ENCODE results near the gene NOPCHAP1. TPM values are rescaled to one million over a fixed set of nuclear protein-coding genes. Genes with fewer than 3 reads are reported as not detected.
"Not testable (repeated sequence)": the region's sequence is repeated elsewhere in the genome, so short reads cannot be mapped to it uniquely, and the experiment has no call there.

NOPCHAP1 gene
- total RNA-seq (2012; rRNA removed) = 8.9 and 14.2 TPM in 2 replicates

DNA sequence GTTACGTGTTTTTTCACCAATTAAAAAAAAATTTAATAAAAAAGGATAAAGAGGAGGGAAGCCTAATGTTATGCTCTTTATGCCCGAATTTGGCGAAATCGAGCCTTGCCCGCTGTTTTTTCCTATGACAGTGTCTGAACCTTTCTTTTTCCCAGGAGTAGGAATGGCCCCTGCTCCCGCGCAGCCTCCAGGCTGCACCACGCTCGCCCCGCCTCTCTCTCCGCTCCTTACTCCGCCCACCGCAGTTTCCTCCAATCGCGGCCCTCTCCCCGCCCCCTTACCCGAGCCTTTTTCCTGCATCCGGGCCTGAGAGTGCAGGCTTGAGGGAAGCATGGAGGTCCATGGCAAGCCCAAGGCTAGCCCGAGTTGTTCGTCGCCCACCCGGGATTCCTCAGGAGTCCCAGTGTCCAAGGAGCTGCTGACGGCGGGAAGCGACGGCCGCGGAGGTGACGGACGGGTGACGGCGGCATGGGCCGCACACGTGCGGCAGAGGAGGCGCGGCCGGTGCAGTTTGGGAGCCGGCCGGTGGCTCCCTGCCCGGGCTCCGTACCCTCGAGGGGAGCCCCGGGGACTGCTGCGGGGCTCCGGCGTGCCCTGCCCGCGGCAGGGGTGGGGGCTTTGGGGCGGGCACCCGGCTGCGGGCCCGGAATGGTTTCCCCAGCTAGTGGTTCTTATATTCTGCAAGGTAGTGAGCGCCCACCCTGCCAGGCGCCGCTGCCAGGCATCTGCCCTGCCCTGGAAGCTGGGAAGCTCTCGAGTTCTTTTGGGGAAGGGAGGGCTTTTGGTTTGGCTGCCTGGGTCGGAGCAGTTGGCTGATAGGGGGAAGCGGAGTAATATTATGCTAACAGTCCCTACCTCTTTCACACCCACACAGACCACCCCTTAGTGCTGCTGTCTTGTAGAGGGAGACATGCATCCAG is at the start of gene NOPCHAP1:
TSS of gene NOPCHAP1 (plus strand) at position 295 of the 920 bp plus-strand sequence. CDS start at position 332, 37 bp downstream.
- Histone ChIP-seq H3K4me1 (ENCODE audit: control insufficient read depth, insufficient read depth, low read length) (peaks cover 14% of the 10 kb centered on the region), H3K36me3 (ENCODE audit: insufficient read depth, low read length) (peaks cover 8% of the 10 kb centered on the region), H3K4me3 (ENCODE audit: low read length) (peak within 1 kb of the TSS; percentile 96), H3K4me2 (ENCODE audit: low read length) (peak within 1 kb of the TSS; percentile 90), H3K9ac (ENCODE audit: low read depth, low read length) (peak within 1 kb of the TSS; percentile 85), H3K9me3 (replicated peaks; ENCODE audit: low read length) (no peaks in the 10 kb centered on the region), H3K27me3 (ENCODE audit: control insufficient read depth, insufficient read depth, low read length) (peaks cover 3% of the 10 kb centered on the region)

DNA sequence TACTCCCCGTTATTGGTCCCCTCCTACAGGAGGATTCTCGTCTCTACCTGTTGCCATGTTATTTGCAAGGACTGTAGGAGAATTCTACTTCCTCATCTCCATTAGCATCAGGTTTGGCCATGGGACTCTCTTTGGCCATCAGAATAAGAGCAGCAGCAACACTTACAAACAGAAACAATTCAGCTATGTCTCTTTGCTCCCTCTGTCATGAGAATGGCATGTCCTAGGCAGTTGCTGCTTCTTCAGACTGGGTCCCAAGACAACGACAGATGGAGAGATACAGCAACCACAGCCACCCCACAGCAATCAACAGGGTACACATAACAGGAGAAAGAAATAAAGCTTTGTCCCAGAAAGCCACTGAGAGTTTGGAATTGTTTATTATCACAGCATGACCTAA is 47.7 kb upstream of the NOPCHAP1 start:
- Histone ChIP-seq H3K9me3 (replicated peaks; ENCODE audit: low read length) (no peaks in the 10 kb centered on the region), H3K4me3 (ENCODE audit: low read length) (no peak overlapping the region), H3K36me3 (ENCODE audit: insufficient read depth, low read length) (no peaks in the 10 kb centered on the region), H3K4me1 (ENCODE audit: control insufficient read depth, insufficient read depth, low read length) (peaks cover 5% of the 10 kb centered on the region), H3K9ac (ENCODE audit: low read depth, low read length) (no peak overlapping the region), H3K4me2 (ENCODE audit: low read length) (no peak overlapping the region), H3K27me3 (ENCODE audit: control insufficient read depth, insufficient read depth, low read length) (no peaks in the 10 kb centered on the region)

DNA sequence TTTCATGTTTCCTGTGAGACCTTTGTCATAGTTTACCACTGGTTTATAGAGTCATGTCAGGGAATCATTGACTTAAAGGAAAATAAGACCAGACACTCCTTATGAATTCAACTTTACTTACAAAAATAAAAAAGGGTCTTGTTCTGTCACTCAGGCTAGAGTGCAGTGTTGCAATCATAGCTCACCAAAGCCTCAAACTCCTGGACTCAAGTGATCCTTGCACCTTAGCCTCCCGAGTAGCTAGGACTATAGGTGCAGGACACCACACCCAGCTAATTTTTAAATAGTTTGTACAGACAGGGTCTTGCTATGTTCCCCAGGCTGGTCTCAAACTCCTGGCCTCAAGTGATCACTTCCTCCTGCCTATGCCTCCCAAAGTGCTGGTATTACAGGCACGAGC is 47.0 kb upstream of the NOPCHAP1 start:
- H3K9ac ChIP-seq (ENCODE audit: low read depth, low read length) = no peak overlapping the region
- no peaks in the 10 kb centered on the region for H3K36me3 ChIP-seq (ENCODE audit: insufficient read depth, low read length)
- H3K9me3 ChIP-seq (replicated peaks; ENCODE audit: low read length) = no peaks in the 10 kb centered on the region
- H3K4me3 ChIP-seq (ENCODE audit: low read length) = no peak overlapping the region
- H3K27me3 ChIP-seq (ENCODE audit: control insufficient read depth, insufficient read depth, low read length) = no peaks in the 10 kb centered on the region
- H3K4me2 ChIP-seq (ENCODE audit: low read length) = no peak overlapping the region
- H3K4me1 ChIP-seq (ENCODE audit: control insufficient read depth, insufficient read depth, low read length) = peaks cover 5% of the 10 kb centered on the region

GRCh38 chr12:104941454-104941853 is 44.7 kb upstream of the NOPCHAP1 start:
- Histone ChIP-seq H3K9ac (ENCODE audit: low read depth, low read length) (no peak overlapping the region), H3K4me3 (ENCODE audit: low read length) (no peak overlapping the region)

GRCh38 chr12:104942075-104942474 is 44.0 kb upstream of the NOPCHAP1 start:
- H3K4me2 ChIP-seq (ENCODE audit: low read length) = no peak overlapping the region
- H3K9me3 ChIP-seq (replicated peaks; ENCODE audit: low read length) = no peaks in the 10 kb centered on the region
- no peak overlapping the region for H3K4me3 ChIP-seq (ENCODE audit: low read length)
- H3K36me3 ChIP-seq (ENCODE audit: insufficient read depth, low read length) = no peaks in the 10 kb centered on the region
- peaks cover 5% of the 10 kb centered on the region for H3K4me1 ChIP-seq (ENCODE audit: control insufficient read depth, insufficient read depth, low read length)
- H3K9ac ChIP-seq (ENCODE audit: low read depth, low read length) = no peak overlapping the region
- H3K27me3 ChIP-seq (ENCODE audit: control insufficient read depth, insufficient read depth, low read length) = no peaks in the 10 kb centered on the region

More at GRCh38 chr12:104941454-104941853, 44.7 kb upstream of the NOPCHAP1 start:
- H3K9me3 ChIP-seq (replicated peaks; ENCODE audit: low read length) = no peaks in the 10 kb centered on the region
- no peaks in the 10 kb centered on the region for H3K36me3 ChIP-seq (ENCODE audit: insufficient read depth, low read length)
- H3K27me3 ChIP-seq (ENCODE audit: control insufficient read depth, insufficient read depth, low read length) = no peaks in the 10 kb centered on the region
- no peak overlapping the region for H3K4me2 ChIP-seq (ENCODE audit: low read length)
- H3K4me1 ChIP-seq (ENCODE audit: control insufficient read depth, insufficient read depth, low read length) = peaks cover 5% of the 10 kb centered on the region

GRCh38 chr12:104943401-104943800 is 42.7 kb upstream of the NOPCHAP1 start:
- not testable (repeated sequence) for H3K4me2 ChIP-seq (ENCODE audit: low read length); H3K9me3 ChIP-seq (replicated peaks; ENCODE audit: low read length); H3K4me1 ChIP-seq (ENCODE audit: control insufficient read depth, insufficient read depth, low read length); H3K36me3 ChIP-seq (ENCODE audit: insufficient read depth, low read length); H3K27me3 ChIP-seq (ENCODE audit: control insufficient read depth, insufficient read depth, low read length); H3K9ac ChIP-seq (ENCODE audit: low read depth, low read length); H3K4me3 ChIP-seq (ENCODE audit: low read length)

GRCh38 chr12:104944252-104944651 is 41.9 kb upstream of the NOPCHAP1 start:
- H3K4me2 ChIP-seq (ENCODE audit: low read length) = no peak overlapping the region
- no peaks in the 10 kb centered on the region for H3K27me3 ChIP-seq (ENCODE audit: control insufficient read depth, insufficient read depth, low read length)
- no peaks in the 10 kb centered on the region for H3K4me1 ChIP-seq (ENCODE audit: control insufficient read depth, insufficient read depth, low read length)
- H3K36me3 ChIP-seq (ENCODE audit: insufficient read depth, low read length) = no peaks in the 10 kb centered on the region
- no peak overlapping the region for H3K9ac ChIP-seq (ENCODE audit: low read depth, low read length)
- H3K4me3 ChIP-seq (ENCODE audit: low read length) = no peak overlapping the region
- H3K9me3 ChIP-seq (replicated peaks; ENCODE audit: low read length) = no peaks in the 10 kb centered on the region

- H3K9me3 ChIP-seq (replicated peaks; ENCODE audit: low read length); H3K4me2 ChIP-seq (ENCODE audit: low read length); H3K4me3 ChIP-seq (ENCODE audit: low read length); H3K4me1 ChIP-seq (ENCODE audit: control insufficient read depth, insufficient read depth, low read length); H3K36me3 ChIP-seq (ENCODE audit: insufficient read depth, low read length); H3K9ac ChIP-seq (ENCODE audit: low read depth, low read length): not testable (repeated sequence)
- H3K27me3 ChIP-seq (ENCODE audit: control insufficient read depth, insufficient read depth, low read length) = peaks cover 16% of the 10 kb centered on the region
Observed at GRCh38 chr12:104948716-104949115, 37.4 kb upstream of the NOPCHAP1 start.

DNA sequence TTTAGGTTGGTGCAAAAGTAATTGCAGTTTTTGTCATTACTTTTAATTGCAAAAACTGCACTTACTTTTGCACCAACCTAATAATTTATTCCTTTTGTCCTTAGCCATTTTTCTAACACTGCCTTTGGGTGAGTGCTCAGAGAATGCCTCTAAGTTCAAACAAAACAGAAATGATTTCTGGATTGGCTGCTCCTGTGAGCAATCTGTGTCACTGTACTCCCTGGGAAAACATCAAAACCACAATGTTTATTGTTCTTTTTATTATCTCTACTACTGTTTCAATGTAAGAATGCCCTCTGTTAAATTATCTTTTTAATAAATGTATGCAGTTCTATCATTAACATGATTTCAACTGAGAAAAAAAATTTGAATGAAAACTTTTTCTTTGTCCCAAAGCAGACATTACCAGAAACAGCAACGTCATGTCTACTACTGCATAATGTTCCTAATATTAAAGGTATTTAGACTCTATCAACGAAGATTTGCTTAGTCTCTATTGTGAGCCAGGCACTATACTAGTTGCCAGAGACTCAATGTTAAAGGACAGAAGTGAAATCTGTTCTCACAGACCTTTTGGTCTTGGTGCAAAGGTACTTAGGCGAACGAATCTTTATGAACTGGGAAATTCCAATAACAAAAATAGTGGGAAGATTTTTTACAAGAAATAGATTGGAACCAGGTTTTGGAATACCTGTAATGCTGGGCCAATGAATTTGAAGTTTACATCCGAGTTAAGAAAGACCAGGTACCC is 34.2 kb upstream of the NOPCHAP1 start:
- no peak overlapping the region for H3K4me2 ChIP-seq (ENCODE audit: low read length)
- no peak overlapping the region for H3K4me3 ChIP-seq (ENCODE audit: low read length)
- H3K36me3 ChIP-seq (ENCODE audit: insufficient read depth, low read length) = no peaks in the 10 kb centered on the region
- H3K4me1 ChIP-seq (ENCODE audit: control insufficient read depth, insufficient read depth, low read length) = peaks cover 8% of the 10 kb centered on the region
- no peaks in the 10 kb centered on the region for H3K9me3 ChIP-seq (replicated peaks; ENCODE audit: low read length)
- H3K9ac ChIP-seq (ENCODE audit: low read depth, low read length) = no peak overlapping the region
- peaks cover 25% of the 10 kb centered on the region for H3K27me3 ChIP-seq (ENCODE audit: control insufficient read depth, insufficient read depth, low read length)

GRCh38 chr12:104952816-104953215 is 33.3 kb upstream of the NOPCHAP1 start:
- Histone ChIP-seq H3K9ac (ENCODE audit: low read depth, low read length) (no peak overlapping the region), H3K36me3 (ENCODE audit: insufficient read depth, low read length) (no peaks in the 10 kb centered on the region), H3K27me3 (ENCODE audit: control insufficient read depth, insufficient read depth, low read length) (peaks cover 25% of the 10 kb centered on the region), H3K4me3 (ENCODE audit: low read length) (no peak overlapping the region), H3K4me1 (ENCODE audit: control insufficient read depth, insufficient read depth, low read length) (peaks cover 13% of the 10 kb centered on the region), H3K9me3 (replicated peaks; ENCODE audit: low read length) (no peaks in the 10 kb centered on the region), H3K4me2 (ENCODE audit: low read length) (no peak overlapping the region)

- Histone ChIP-seq H3K36me3 (ENCODE audit: insufficient read depth, low read length) (no peaks in the 10 kb centered on the region), H3K27me3 (ENCODE audit: control insufficient read depth, insufficient read depth, low read length) (peaks cover 25% of the 10 kb centered on the region), H3K4me1 (ENCODE audit: control insufficient read depth, insufficient read depth, low read length) (peaks cover 14% of the 10 kb centered on the region), H3K4me3 (ENCODE audit: low read length) (no peak overlapping the region), H3K9ac (ENCODE audit: low read depth, low read length) (no peak overlapping the region), H3K9me3 (replicated peaks; ENCODE audit: low read length) (no peaks in the 10 kb centered on the region), H3K4me2 (ENCODE audit: low read length) (no peak overlapping the region)
Observed at GRCh38 chr12:104953323-104953722, 32.8 kb upstream of the NOPCHAP1 start.

All from skeletal muscle satellite cell (primary cell).